ENCODE data around the gene AKNA.

AKNA gene

DNA sequence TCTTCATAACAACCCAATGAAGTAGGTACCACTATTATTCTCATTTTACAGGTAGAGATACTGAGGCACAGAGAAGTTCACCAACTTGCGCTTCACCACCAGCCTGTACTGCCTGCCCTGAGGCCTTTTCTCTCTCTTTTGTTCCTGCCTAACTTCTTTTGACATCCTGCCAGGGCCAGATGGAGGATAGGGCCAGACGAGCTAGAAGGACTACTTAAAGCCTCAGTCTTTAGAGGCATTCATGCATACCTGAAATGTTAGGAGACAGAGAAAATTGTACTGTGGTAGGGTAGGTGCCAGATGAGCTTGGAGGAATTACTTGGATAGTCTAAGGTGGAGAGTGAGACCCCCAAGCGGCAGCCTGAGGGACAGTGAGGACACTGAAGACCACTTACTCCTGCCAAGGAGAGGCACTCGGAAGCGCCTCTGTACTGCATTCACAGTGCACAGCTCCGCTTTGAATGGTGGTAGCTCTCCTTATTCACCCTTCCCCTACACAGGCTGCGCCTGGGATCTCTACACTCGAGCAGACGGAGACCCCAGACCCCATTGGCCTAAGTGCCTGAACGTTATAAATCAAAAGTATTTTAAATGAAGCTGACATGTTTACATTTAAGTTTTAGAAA lies 71.1 kb downstream of the AKNA start:
- peak; percentile 89 for DNase-seq

DNA sequence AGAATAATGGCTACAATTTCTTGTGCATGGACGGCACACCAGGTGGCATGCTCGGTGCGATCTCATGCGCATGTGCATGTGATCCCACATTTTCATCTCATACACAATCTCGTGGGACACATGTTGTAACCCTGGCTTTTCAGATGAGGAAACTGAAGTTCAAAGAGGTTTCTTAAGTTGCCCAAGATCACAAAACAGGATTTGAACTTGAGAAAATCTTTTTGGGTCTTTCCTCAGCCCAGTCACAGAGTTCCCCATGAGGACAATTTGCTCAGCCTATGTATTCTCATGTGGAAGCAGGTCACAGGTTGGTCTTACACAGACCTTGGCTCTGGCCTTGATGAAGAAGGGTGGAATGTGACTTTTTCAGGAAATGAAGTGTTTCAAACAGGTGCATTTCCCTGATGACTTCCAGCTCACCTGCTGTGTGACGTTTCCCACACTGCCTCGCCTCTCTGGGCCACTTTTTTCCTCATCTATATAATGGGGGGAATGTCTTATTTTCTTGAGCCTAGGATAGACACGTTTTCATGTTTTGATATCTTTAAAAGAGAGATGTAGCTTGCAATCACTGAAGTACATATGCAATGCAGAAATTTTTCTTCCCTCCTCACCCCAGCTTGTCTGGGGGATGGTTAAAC lies 71.9 kb downstream of the AKNA start:
- DNase-seq = no peak

DNA sequence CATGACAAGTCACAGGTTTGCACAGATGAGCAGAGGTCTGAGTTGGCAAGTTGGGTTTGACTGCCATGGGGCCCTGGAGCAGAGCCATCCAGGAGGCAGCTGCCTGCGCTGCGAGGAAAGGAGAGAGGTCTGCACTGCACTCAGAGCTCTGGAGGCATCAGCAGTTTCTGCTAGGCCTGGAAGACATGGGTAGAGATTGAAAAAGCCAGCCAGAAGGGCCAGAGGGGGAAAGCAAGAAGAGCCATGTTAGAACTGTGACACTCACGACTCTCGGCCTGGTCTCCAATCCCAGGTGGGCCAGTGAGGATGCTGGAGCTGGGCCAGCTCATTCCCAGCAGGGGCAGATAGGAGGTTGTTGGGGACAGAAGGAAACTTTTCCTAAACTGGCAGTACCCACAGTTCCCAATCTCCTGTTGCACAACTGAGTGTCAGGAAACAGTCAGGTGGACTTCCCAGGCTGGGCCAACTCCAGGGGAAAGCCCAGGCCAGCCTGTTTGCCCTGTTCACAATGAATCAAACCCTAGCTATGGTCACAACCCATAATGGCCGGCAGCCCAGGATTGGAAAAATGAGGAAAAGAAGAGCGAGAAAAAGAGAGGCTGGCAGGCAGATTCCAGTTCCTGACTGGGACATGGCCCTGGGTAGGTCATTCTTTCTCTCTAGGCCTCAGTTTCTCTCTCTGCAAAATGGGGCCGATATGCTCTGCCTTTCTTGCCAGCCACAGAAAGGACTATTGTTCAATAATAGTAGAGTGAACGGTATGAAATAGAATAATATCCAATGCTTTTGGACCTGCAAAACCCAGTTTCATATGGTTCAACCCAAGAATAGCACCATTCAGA lies 72.7 kb downstream of the AKNA start:
- no peak for DNase-seq

DNA sequence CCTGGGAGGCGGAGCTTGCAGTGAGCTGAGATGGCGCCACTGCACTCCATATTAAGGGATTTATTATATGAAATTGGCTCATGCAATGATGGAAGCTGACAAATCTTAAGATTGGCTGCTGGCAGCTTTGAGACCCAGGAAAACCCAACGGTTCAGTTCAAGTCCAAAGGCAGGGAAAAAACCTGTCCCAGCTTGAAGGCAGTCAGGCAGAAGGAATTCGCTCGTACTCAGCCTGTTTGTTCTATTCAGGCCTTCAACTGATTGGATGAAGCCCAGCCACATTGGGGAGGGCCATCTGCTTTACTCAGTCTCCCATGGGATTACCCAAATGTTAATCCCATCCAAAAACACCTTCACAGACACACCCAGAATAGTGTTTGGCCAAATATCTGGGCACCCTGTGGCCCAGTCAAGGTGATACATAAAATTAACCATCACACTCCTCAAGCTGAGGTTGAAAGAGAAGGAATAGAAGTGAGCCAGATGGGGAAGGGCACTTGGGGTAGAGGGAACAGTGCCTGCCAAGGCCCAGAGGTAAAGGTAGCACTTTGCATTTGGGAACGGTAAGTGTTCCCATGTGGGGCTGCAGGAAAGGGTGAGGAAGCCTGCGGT lies 73.4 kb downstream of the AKNA start:
- DNase-seq = no peak

DNA sequence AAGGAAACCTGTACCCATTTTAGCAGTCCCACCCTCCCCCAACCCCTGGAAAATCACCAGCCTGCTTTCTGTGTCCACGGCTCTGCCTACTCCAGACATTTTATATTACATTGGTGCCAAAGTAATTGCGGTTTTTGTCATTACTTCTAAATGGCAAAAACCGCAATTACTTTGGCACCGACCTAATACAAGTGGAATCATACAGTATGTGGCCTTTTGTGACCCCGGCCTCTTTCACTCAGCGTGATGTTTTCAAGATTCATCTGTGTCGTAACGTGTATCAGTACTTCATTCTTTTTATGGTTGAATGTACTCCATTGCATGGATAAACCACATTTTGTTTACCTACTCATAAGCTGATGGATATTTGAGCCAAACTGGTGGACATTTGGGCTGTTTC lies 74.6 kb downstream of the AKNA start:
- no peak for DNase-seq

DNA sequence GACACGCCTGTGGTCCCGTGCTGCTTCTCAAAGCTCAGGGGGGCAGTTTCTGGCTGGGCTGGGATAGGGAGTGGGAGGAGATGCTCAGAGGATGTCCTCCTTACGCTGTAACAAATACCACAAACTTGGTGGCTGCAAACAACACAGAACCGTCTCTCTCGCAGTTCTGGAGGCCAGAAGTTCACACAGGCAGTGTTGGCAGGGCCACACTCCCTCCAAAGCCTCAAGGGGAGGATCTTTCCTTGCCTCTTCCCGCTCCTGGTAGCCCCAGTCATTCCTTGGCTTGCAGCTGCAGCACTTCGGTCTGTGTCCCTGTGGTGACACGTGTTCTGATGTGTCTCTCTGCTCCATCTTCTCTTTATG lies 75.3 kb downstream of the AKNA start:
- no peak for DNase-seq

DNA sequence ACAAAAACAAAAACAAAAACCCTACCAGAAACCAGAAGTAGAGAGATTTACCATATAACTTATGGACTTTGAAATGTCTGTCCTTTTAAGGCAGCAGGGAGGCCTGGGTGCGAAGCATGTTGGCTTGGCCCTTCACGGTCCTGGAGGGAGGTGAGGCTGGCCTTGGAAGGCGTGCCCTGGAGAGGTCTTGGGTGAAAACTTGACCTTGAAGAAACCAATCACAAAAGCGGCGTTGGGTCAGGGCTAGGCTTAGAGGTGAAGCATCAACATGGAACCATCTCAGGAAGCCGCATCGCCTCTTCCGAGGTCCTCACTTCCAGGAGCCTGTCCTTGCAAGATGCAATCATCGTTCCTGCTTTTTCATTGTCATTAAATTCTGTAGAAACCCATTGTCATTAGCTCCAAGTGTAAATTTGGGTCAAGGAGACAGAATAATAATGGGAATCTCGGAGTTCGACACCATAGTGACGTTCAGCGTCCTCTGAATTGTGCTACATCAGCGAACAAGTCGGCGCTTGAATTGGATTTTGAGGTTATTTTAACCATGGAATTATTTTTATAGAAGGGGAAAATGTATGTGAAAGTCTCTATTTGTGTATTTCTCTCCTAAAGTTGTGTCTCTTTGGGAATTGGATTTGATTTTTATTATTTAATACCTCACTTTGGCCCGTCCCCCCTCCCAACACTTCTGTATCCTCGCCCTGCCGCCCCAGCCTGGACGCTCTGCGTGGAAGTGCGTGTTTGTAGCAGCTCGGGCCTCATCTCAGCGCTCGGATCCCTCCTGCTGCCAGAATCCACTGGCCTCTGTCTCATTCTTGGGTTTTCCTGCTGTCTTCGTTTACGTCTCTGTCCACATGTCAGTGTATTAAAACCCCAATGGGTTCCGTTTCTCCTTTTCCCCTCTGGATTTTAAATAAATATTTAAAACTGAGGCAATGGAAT lies 75.9 kb downstream of the AKNA start:
- no peak for DNase-seq

DNA sequence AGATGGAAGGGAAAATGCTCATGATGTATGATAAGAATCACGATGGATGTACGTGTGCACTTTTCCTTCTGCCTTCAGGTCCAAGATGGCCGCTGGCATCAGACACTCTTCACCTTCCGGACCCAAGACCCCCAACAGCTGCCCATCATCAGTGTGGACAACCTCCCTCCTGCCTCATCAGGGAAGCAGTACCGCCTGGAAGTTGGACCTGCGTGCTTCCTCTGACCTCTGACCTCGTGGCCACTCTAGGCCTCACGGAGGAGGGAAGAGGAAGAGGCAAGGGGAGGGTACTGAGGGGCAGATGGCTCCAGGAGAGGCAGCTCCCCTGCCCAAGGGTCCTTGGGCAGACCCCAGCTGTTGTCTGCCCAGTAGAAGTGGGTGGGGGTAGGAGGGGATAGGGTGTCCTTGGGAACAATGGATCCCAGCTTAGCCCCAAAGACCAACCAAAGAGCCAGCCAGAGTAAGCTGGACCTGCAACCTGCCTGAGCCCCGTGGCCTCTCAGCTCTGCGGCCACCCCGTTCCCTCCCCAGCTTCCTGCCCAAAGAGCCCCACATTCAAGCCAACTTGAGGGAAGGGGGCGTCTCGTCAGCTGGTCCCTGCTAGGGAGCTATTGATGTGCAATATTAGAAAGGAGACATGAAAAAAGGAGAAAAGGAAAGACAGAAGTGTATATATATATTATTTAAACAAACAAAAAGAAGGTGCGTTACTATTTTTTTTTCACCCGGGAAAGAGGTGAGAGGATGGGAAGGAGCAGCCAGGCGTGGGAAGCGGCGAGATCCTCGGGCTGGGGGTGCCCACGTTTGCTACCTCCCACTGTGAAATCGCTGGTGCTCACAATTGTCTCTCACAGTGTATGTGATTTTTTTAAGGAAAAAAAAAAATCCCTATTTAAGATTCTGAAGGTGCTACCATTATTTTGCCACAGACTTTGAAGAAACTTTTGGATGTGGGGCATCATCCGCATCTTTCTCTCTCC lies 77.0 kb downstream of the AKNA start:
- DNase-seq = no peak

DNA sequence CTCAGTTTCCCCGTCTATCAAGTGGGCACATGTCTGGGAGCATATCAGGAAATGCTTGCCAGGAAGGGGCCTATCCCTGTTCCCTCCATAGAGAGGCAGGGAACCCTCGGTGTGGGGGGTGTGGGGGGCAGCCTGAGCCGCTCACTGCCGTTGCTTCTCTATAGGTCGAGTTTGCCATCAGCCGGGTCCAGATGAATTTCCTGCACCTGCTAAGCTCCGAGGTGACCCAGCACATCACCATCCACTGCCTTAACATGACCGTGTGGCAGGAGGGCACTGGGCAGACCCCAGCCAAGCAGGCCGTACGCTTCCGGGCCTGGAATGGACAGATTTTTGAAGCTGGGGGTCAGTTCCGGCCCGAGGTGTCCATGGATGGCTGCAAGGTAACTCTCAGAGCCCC lies 78.7 kb downstream of the AKNA start:
- no peak for DNase-seq

DNA sequence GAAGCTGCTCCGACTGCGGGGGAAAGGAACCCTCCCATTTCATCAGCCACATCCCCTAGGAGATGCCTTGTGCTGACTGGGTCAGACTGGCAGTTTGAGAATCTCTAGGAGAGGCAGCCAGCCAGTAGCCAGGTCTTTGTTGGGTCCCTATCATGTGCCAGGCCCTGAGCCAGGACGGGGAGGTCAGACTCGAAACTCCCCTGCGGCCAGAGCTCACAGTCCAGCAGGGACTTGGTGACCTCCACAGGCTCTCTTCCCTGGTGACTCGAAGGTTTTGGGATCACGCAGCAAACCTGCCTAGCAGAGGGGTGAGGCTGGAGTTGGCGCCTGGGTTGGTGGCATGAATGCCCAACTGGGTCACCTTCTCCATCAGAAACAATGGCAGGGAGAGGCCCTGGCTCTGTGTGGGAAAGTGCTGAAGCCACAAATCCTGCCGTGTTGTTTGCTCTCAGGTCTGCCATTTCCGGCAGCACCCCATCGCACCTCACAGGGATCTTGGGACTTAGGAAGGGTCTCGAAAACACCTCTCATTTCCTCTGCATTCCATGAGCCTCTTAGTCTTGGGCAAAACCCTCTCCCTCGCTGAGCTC lies 79.3 kb downstream of the AKNA start:
- no peak for DNase-seq

DNA sequence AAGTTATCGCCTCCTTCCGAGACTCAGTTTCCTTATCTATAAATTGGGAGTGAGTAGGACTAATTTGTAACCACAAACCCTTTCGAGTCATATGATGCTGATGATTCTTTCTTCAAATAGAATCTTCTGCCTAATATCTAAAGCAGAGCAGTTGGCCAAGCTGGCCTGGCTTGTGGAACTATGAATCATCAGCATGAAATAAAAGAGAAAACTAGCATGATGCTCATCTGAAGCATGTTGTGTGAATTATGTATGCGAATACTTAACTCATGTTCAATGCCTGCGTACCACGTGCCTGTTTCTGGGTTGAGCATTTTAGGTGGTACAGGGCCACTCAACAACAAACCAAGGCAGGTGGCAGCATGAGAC lies 79.9 kb downstream of the AKNA start:
- no peak for DNase-seq

DNA sequence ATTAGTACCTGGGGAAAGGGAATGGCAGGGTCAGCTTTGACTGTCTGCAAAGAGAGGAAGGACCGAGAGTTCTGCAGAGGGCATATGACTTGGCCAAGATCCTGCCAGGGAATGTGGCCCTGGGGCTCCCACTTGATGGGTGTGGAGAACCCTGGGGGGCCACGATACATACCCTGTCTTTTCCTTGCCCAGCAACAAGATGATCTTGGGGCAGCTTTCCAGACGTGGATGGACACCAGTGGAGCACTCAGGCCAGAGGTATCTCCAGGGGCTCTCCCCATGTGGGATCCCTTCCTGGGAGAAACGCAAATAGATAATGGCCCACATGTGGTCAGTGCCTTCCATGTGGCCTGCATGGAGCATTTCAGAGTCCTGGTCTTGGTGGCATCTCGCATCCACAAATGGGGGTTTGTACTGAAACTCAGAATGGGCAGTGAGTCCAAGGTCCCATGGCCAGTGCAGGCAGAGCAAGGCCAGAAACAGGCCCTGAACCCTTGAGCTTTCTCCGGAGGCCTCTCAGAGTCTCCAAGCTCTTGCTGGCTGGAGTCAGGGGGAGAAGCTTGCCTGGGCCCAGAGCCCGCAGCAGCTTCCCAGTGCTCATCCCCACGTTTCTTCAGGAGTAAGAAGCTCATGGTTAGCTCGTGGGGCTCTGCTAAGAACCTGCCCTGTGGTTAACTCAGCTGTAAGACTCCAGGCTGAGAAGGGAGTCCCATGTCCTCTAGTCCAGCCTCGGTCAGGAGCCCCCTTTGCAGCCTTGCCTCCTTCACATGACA lies 83.2 kb downstream of the AKNA start:
- no peak for DNase-seq

DNA sequence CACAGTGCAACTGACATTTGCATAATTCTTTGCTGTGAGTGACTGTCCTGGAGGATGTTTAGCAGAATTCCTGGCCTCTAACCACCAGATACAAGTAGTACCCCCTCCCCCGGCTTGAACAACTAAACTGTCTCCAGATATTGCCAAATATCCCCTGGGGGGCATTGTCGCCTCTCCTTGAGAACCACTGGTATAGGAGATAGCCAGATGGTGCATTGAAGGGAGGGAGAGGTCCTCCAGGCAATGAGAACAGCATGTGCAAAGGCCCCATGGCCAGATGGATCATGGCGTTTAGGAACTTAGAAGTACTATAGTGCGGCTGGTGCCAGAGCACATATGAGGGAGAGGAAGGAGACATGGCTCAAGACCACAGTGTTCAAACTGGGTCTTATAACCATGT lies 83.8 kb downstream of the AKNA start:
- DNase-seq = peak; percentile 14

DNA sequence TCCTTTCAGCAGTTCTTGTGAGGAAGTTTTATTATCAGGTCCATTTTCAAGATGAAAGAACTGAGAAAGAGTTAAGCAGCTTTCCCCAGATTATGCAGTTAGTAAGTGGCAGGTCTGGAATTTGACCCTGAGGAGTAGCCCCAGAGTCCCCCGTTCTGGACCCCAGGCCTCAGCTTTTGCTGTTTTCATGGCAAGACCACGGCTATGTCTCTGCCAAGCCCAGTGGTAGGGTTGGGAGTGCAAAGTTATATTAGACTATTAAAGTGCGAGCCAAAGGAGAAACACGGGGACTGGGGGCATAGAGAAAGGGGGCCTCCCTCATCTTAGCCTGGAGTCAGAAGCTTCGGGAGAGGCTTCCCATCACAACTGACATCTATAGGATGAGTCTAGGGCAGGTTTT lies 84.2 kb downstream of the AKNA start:
- DNase-seq = no peak

DNA sequence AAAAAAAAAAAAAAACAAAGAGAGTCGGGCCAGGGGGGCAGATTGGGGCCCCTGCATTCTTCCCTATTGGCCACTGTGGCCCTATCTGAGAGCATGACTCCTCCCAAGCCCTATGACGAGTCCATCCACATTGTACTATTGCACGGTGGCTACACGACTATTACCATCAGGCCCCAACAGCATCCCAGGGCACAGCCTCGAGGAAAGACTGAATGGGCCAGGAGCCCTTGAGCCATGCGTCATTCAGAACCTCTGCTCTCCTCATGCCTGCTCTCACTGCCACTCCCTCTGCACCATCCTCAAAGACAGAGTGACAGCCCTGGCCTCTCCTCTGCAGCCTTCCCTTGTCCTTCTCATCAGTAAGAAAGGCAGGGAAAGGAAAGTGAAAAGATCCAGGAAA lies 85.1 kb downstream of the AKNA start:
- no peak for DNase-seq

DNA sequence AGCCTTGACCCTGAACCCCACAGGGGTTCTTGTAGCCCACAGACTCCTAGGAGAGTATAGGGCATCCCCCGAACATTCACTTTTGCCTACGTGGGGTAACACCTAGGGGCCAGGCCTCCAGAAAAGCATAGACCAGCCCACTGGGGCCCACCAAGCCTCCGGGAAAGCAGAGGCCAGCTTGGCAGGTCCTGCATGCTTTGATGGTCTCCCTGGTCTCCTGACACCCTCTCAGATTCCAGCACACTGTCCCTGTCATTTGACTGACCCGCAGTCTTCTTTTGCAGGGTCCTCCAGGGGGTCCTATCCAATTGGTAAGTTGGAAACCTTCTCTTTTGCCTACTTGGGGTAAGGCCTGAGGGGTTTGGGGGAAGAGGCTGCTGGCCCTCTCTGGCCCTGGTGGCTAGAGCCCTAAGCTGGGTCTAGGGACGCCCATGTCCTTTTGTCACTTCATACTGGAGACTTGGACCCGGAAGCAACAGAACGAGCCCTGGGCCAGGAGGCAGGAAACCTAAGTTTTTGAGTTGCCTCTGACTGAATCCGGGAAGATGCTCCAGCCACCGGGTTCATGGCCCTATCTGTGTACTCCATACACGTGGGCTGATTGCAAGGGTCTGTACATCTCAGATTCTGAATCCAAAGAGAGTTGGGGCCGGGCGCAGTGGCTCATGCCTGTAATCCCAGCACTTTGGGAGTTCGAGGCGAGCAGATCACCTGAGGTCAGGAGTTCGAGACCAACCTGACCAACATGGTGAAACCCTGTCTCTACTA lies 85.8 kb downstream of the AKNA start:
- DNase-seq = no peak

DNA sequence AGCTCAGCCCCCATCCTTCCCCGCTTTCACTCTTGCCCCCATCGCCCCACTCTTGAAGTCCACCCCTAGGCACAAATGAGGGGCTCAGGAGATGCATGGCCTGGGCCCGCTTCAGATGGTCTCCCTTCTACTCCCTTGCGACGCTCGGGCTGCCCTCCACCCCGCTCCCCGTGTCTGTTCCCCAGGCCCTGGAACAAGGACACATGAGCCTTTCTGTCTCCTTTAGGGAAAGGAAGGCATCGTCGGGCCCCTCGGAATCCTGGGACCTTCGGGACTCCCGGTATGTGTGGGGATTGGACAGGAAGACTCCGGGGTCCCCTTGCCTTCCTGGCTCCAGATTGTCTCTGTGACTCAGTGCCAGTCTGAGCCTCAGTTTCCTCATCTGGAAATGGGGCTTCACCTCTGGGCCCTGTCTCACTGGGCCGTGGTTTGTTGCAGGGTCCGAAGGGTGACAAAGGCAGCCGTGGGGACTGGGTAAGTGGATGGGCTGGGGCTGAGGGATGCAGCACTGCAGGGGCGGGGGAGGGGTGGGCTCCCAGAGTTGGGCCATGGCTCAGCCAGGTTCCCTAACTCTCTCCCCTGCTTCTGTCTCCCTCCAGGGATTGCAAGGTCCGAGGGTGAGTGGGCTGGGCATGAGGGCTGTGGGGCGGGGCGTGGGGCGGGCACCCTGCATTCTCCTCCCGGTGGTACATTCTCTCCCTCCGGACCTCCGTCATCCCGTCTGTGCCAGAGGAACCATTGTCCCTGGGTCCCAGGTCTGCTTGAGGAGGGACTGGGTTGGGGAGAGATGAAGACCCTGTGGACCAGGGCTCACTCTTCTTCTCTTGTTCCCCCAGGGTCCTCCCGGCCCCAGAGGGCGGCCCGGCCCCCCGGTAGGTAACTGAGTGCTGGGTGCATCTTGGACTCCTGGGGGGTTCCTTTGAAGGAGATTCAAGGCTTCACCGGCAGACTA lies 86.7 kb downstream of the AKNA start:
- no peak for DNase-seq

DNA sequence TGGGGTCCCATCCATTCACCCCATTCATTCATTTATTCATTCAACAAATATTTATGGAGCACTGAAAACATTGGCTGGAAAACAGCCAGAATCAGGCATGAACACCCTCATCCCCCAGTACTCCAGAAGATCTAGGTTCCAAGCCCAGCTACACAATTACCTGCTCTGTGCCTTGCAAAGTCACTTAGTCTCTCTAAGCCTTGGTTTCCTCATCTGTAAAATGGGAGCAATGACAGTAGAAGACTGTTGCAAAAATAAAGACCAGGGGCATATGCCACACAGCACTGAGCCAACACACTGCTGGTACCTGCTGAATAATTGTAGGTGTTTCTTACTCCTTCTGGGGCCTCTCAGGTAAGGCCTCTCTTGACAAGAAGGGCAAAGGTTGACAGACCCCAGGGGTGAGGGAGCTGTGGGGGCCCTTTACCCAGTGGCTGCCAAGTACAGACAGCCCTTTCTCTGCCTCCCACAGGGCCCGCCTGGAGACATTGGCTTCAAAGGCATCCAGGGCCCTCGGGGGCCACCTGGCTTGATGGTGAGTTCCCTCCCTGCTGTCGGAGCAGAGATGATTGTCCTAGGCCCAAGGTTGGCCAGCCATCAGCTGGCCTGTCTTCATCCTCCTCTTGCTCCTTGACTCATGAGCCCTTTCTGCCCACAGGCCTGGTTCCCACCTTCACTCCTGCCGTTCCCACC lies 87.5 kb downstream of the AKNA start:
- no peak for DNase-seq

Measured in NCI-H69 (cell line).